Activated CD4-positive, alpha-beta T cell treated with anti-CD3 and anti-CD28 coated beads for 36 hours (primary cell): ENCODE data around the gene CXCL1. TPM values are rescaled to one million over a fixed set of nuclear protein-coding genes. Genes with fewer than 3 reads are reported as not detected.

Source experiments
- ATAC-seq: fragments of 200-7000 bp; cut with Tn5 transposase; one replicate; pipeline ENCODE4 v1.10.0; 2021; ENCODE audit warnings: mild to moderate bottlenecking, moderate library complexity
- CTCF ChIA-PET: fragments of 350-600 bp; sonication (Branson Sonifier 250); formaldehyde crosslinking; loops from one replicate; lab custom pipeline; 2021; ENCODE audit warnings: antibody characterized with exemption; lab: Charles Lee
- POLR2A ChIA-PET: fragments of 350-600 bp; sonication (Branson Sonifier 250); formaldehyde crosslinking; loops from one replicate; lab custom pipeline; 2021; ENCODE audit warnings: antibody characterized with exemption, inconsistent platforms; lab: Charles Lee
- DNase-seq: peaks from one replicate; pipeline ENCODE4 v3.0.0-alpha.2; 2020
- H3K27ac Mint-ChIP-seq: one replicate; pipeline ENCODE4 v1.8.0; 2021; ENCODE audit warnings: mixed read lengths
- H3K27me3 Mint-ChIP-seq: one replicate; pipeline ENCODE4 v1.8.0; 2021; ENCODE audit warnings: mixed read lengths
- H3K36me3 Mint-ChIP-seq: one replicate; pipeline ENCODE4 v1.8.0; 2021; ENCODE audit warnings: low read depth, mixed read lengths
- H3K4me1 Mint-ChIP-seq: one replicate; pipeline ENCODE4 v1.8.0; 2021; ENCODE audit warnings: mixed read lengths
- H3K4me3 Mint-ChIP-seq: one replicate; pipeline ENCODE4 v1.8.0; 2021; ENCODE audit warnings: mild to moderate bottlenecking, moderate library complexity, mixed read lengths
- H3K9me3 Mint-ChIP-seq: one replicate; pipeline ENCODE4 v1.8.0; 2021; ENCODE audit warnings: low read depth, mixed read lengths
- intact Hi-C, 2 experiments: fragments of 100-400 bp; cut with DNase I in 1 of 2; cut with micrococcal nuclease in 1 of 2; formaldehyde crosslinking; loops; one replicate each; pipeline versions ENCODE4 v1.14.2 to v1.15.1; 2022 to 2024; cut with DNase I, micrococcal nuclease
- total RNA-seq, 2 experiments: library from RNA; stranded (reverse); gene quantifications; one replicate each; pipeline ENCODE4 v1.2.3, GENCODE V29; 2021

Gene CXCL1
- total RNA-seq, 2 experiments from 2014 or later = not detected

- DNase-seq (no peak), ATAC-seq (no peak)
- Mint-ChIP-seq H3K27ac (no peak overlapping the region), H3K4me3 (no peak overlapping the region), H3K4me1 (peaks cover 4% of the 10 kb centered on the region), H3K9me3 (no peaks in the 10 kb centered on the region), H3K36me3 (no peaks in the 10 kb centered on the region), H3K27me3 (peaks cover 18% of the 10 kb centered on the region)
- intact Hi-C loops = no loop called here
- ChIA-PET POLR2A (no interaction called here), CTCF (interaction anchor here (1.3 kb wide), 1 partner anchor 327 kb away, joined by 3 read pairs; no protein-coding TSS in a partner anchor)
Observed at GRCh38 chr4:73841243-73841925, 27.8 kb upstream of the CXCL1 start.

- intact Hi-C loops = no loop called here
- Mint-ChIP-seq H3K27me3 (peaks cover 10% of the 10 kb centered on the region), H3K4me1 (no peaks in the 10 kb centered on the region), H3K27ac (no peak overlapping the region), H3K4me3 (no peak overlapping the region), H3K9me3 (no peaks in the 10 kb centered on the region), H3K36me3 (no peaks in the 10 kb centered on the region)
- ChIA-PET CTCF (interaction anchor here (0.7 to 1.3 kb wide), 3 partner anchors 15 to 326 kb away, joined by 3 read pairs; no protein-coding TSS in a partner anchor), POLR2A (no interaction called here)
- DNase-seq (no peak), ATAC-seq (no peak)
Observed at GRCh38 chr4:73842696-73843095, 26.5 kb upstream of the CXCL1 start.

GRCh38 chr4:73843369-73843768 lies 25.8 kb upstream of the CXCL1 start:
- ATAC-seq = no peak
- no peak for DNase-seq
- no peaks in the 10 kb centered on the region for H3K36me3 Mint-ChIP-seq
- no peaks in the 10 kb centered on the region for H3K9me3 Mint-ChIP-seq
- H3K27ac Mint-ChIP-seq = no peak overlapping the region
- POLR2A ChIA-PET = no interaction called here
- H3K4me1 Mint-ChIP-seq = no peaks in the 10 kb centered on the region
- CTCF ChIA-PET = interaction anchor here (0.7 kb wide), 1 partner anchor 23 kb away, joined by 3 read pairs; no protein-coding TSS in a partner anchor
- H3K27me3 Mint-ChIP-seq = peaks cover 8% of the 10 kb centered on the region
- no peak overlapping the region for H3K4me3 Mint-ChIP-seq
- intact Hi-C loops = no loop called here

GRCh38 chr4:73844345-73844744 lies 24.8 kb upstream of the CXCL1 start:
- DNase-seq = no peak
- no peak overlapping the region for H3K4me3 Mint-ChIP-seq
- ChIA-PET POLR2A (no interaction called here), CTCF (no interaction called here)
- H3K9me3 Mint-ChIP-seq = no peaks in the 10 kb centered on the region
- no peaks in the 10 kb centered on the region for H3K4me1 Mint-ChIP-seq
- peaks cover 8% of the 10 kb centered on the region for H3K27me3 Mint-ChIP-seq
- no peaks in the 10 kb centered on the region for H3K36me3 Mint-ChIP-seq
- no peak overlapping the region for H3K27ac Mint-ChIP-seq
- no peak for ATAC-seq
- intact Hi-C loops = no loop called here

- ATAC-seq = no peak
- intact Hi-C loops = no loop called here
- Mint-ChIP-seq H3K27ac (no peak overlapping the region), H3K9me3 (no peaks in the 10 kb centered on the region), H3K4me1 (no peaks in the 10 kb centered on the region), H3K27me3 (peaks cover 5% of the 10 kb centered on the region), H3K4me3 (no peak overlapping the region), H3K36me3 (no peaks in the 10 kb centered on the region)
- no peak for DNase-seq
- POLR2A ChIA-PET = no interaction called here
- CTCF ChIA-PET = no interaction called here
Observed at GRCh38 chr4:73844806-73845205, 24.4 kb upstream of the CXCL1 start.

- no peak for ATAC-seq
- no peaks in the 10 kb centered on the region for H3K9me3 Mint-ChIP-seq
- H3K36me3 Mint-ChIP-seq = no peaks in the 10 kb centered on the region
Observed at GRCh38 chr4:73847526-73848182, 21.5 kb upstream of the CXCL1 start.

GRCh38 chr4:73848183-73848777 lies 20.9 kb upstream of the CXCL1 start:
- ATAC-seq (no peak), DNase-seq (no peak)
- no peaks in the 10 kb centered on the region for H3K4me1 Mint-ChIP-seq
- H3K27ac Mint-ChIP-seq = no peak overlapping the region
- H3K9me3 Mint-ChIP-seq = no peaks in the 10 kb centered on the region
- H3K4me3 Mint-ChIP-seq = no peak overlapping the region
- H3K27me3 Mint-ChIP-seq = peaks cover 3% of the 10 kb centered on the region
- intact Hi-C loops = no loop called here
- POLR2A ChIA-PET = no interaction called here
- CTCF ChIA-PET = no interaction called here
- H3K36me3 Mint-ChIP-seq = no peaks in the 10 kb centered on the region

More at GRCh38 chr4:73847526-73848182, 21.5 kb upstream of the CXCL1 start:
- POLR2A ChIA-PET = no interaction called here
- H3K4me1 Mint-ChIP-seq = no peaks in the 10 kb centered on the region
- intact Hi-C loops = no loop called here
- H3K27me3 Mint-ChIP-seq = peaks cover 3% of the 10 kb centered on the region
- DNase-seq = no peak
- no peak overlapping the region for H3K27ac Mint-ChIP-seq
- no peak overlapping the region for H3K4me3 Mint-ChIP-seq
- CTCF ChIA-PET = no interaction called here

GRCh38 chr4:73850261-73850970 lies 18.8 kb upstream of the CXCL1 start:
- ChIA-PET CTCF (no interaction called here), POLR2A (no interaction called here)
- intact Hi-C loops = no loop called here
- no peaks in the 10 kb centered on the region for H3K36me3 Mint-ChIP-seq
- no peak for DNase-seq
- H3K27ac Mint-ChIP-seq = no peak overlapping the region
- peaks cover 4% of the 10 kb centered on the region for H3K27me3 Mint-ChIP-seq
- ATAC-seq = no peak
- H3K4me1 Mint-ChIP-seq = no peaks in the 10 kb centered on the region
- no peaks in the 10 kb centered on the region for H3K9me3 Mint-ChIP-seq
- H3K4me3 Mint-ChIP-seq = no peak overlapping the region

GRCh38 chr4:73851293-73851692 lies 17.9 kb upstream of the CXCL1 start:
- ATAC-seq (no peak), DNase-seq (no peak)
- ChIA-PET POLR2A (no interaction called here), CTCF (interaction anchor here (0.6 kb wide), 1 partner anchor 519 kb away, joined by 4 read pairs; no protein-coding TSS in a partner anchor)
- no peaks in the 10 kb centered on the region for H3K36me3 Mint-ChIP-seq
- no peaks in the 10 kb centered on the region for H3K4me1 Mint-ChIP-seq
- H3K27me3 Mint-ChIP-seq = peaks cover 4% of the 10 kb centered on the region
- H3K9me3 Mint-ChIP-seq = no peaks in the 10 kb centered on the region
- H3K27ac Mint-ChIP-seq = no peak overlapping the region
- no peak overlapping the region for H3K4me3 Mint-ChIP-seq
- intact Hi-C loops = no loop called here

GRCh38 chr4:73852771-73853170 lies 16.4 kb upstream of the CXCL1 start:
- ATAC-seq (no peak), DNase-seq (no peak)
- Mint-ChIP-seq H3K4me1 (no peaks in the 10 kb centered on the region), H3K27ac (no peak overlapping the region), H3K36me3 (no peaks in the 10 kb centered on the region), H3K9me3 (no peaks in the 10 kb centered on the region), H3K4me3 (no peak overlapping the region), H3K27me3 (peaks cover 4% of the 10 kb centered on the region)
- ChIA-PET CTCF (no interaction called here), POLR2A (no interaction called here)
- intact Hi-C loops = no loop called here

- Mint-ChIP-seq H3K27ac (no peak within 1 kb of the TSS), H3K4me1 (no peaks in the 10 kb centered on the region), H3K9me3 (no peaks in the 10 kb centered on the region), H3K4me3 (no peak within 1 kb of the TSS), H3K27me3 (peaks cover 4% of the 10 kb centered on the region), H3K36me3 (no peaks in the 10 kb centered on the region)
- intact Hi-C loops = no loop called here
- ATAC-seq = no peak
- DNase-seq = no peak
- POLR2A ChIA-PET = no interaction called here
- CTCF ChIA-PET = no interaction called here
Observed at GRCh38 chr4:73853246-73853704, 15.9 kb upstream of the CXCL1 start, which contains the start of gene PF4V1. Gene PF4V1 (plus strand): TSS chr4:73853296. CDS start chr4:73853363, 67 bp downstream.
